Activated effector memory CD4-positive, alpha-beta T cell treated with Interleukin-2 at 50 U/mL for 16 hours (primary cell): ENCODE data around the gene FMNL2.

ENCODE experiments used
- DNase-seq: peaks from one replicate; pipeline ENCODE4 v3.0.0-alpha.2; 2020

Gene FMNL2

DNA sequence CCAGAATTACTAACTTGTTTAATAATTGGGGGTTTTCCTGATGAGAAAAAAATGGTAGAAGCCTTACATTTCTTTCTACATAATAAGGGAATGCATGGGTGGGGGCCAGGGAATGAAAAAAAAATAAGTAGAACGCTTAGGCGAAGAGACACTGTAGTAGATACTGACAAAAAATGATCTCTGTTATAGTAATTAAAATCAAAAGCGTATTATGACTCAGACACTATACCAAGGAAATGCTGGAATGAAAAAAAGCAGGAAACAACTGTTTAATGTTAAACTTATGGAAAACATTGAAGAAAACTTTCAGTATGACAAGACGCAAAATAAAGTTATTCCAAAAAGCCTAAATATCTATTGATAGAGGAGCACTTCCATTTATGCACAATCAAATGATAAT lies 339.4 kb downstream of the FMNL2 start:
- DNase-seq, result no peak

- no peak for DNase-seq
Measured at GRCh38 chr2:152676461-152676860, 341.5 kb downstream of the FMNL2 start.

DNA sequence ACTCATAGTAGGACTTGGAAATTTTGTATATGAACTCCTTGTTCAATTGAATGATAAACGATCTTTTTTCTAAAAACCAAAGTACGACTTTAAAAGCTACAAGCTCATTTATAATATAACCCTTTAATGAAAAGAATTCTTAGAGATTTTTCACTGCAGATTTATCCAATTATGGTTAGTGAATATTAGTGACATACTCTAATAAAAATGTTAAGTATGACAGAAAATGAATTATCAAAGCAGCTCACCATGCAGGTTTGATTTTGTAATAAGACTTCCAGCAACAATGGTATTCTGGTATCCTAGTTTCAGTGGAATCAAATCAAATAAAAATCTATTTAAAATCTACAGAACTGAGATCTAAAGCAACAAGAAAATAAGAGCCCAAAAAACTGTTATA lies 343.8 kb downstream of the FMNL2 start:
- DNase-seq, result no peak

DNA sequence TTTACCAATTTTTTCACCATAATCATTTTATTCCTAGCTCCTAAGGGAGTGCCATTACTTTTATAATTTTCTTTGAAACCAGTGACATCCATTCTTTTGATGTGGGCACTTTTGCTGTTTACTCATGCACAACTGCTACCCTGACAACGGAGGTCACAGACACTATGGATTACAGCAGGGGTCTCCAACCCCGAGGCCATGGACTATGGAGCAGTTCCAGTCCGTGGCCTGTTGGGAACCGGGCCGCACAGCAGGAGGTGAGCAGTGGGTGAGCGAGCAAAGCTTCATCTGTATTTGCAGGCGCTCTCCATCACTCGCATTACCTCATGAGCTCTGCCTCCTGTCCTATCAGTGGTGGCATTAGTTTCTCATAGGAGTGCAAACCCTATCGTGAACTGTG lies 347.7 kb downstream of the FMNL2 start:
- no peak for DNase-seq

- no peak for DNase-seq
Measured at GRCh38 chr2:152683400-152683799, 348.4 kb downstream of the FMNL2 start.

GRCh38 chr2:152686321-152686720 lies 351.3 kb downstream of the FMNL2 start:
- no peak for DNase-seq

- no peak for DNase-seq
Measured at GRCh38 chr2:152693033-152693432, 358.1 kb downstream of the FMNL2 start.

DNA sequence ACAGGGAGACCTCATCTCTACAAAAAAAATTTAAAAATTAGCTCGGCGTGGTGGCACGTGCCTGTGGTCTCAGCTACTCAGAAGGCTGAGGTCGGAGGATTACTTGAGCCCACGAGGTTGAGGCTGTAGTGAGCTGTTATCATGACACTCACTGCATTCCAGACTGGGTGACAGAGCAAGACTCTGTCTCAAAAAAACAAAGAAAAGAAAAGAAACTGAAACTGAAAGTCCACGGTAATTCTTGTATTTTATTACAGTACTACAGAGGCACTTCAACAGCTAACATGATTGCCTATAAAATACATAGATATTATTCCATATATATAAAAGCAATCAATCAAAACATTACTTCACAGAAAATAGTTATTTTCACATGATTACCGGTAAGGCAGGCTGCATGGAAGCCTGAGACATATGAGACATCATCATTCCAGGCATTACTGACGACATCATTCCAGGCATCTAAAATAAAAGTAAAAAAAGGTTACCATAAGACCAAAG lies 359.2 kb downstream of the FMNL2 start:
- DNase-seq, result no peak

GRCh38 chr2:152695763-152696162 lies 360.8 kb downstream of the FMNL2 start:
- DNase-seq, result no peak

- DNase-seq, result no peak
Measured at GRCh38 chr2:152696476-152696875, 361.5 kb downstream of the FMNL2 start.
